Uterus (tissue), 4 donors: ENCODE measurements around the gene TUBB3. TPM values are rescaled to one million over a fixed set of nuclear protein-coding genes. Genes with fewer than 3 reads are reported as not detected.
"Not testable (repeated sequence)": the region's sequence is repeated elsewhere in the genome, so short reads cannot be mapped to it uniquely, and the experiment has no call there.

Experiments
- DNase-seq, 2 donors: peaks; one replicate each; pipeline ENCODE4 v3.0.0-alpha.2; 2019 to 2020
- H3K27ac ChIP-seq, 2 donors: fragments of 200-600 bp; sonication (generic); 1 replicate in 1 of 2; 2 replicates in 1 of 2; pipeline ENCODE4 v1.5.1; 2016 to 2018
- H3K27me3 ChIP-seq, 2 donors: fragments of 200-600 bp; sonication (generic); one replicate each; pipeline ENCODE4 v1.5.1; 2018 to 2019; ENCODE audit warnings: control low read depth in 1 of 2
- H3K36me3 ChIP-seq, 2 donors: fragments of 200-600 bp; sonication (generic); one replicate each; pipeline ENCODE4 v1.5.1; 2019; ENCODE audit warnings: control low read depth in 1 of 2
- H3K4me1 ChIP-seq, 2 donors: fragments of 200-600 bp; sonication (generic); one replicate each; pipeline ENCODE4 v1.5.1; 2018 to 2019; ENCODE audit warnings: control low read depth in 1 of 2
- H3K4me3 ChIP-seq, 2 donors: fragments of 200-600 bp; sonication (generic); 1 replicate in 1 of 2; 2 replicates in 1 of 2; pipeline ENCODE4 v1.5.1; 2018 to 2019; ENCODE audit warnings: mild to moderate bottlenecking in 1 of 2
- H3K9me3 ChIP-seq, 2 donors: fragments of 200-600 bp; sonication (generic); one replicate each; pipeline ENCODE4 v1.5.1; 2019; ENCODE audit warnings: control low read depth in 1 of 2
- CTCF ChIP-seq, 4 experiments: fragments of 200-600 bp in 2 of 4; fragments of 450-650 bp in 2 of 4; sonication (generic) in 2 of 4; IDR thresholded peaks; one replicate each; pipeline ENCODE4 v1.5.1; 2016 to 2019; ENCODE audit warnings: antibody characterized with exemption in 4 of 4, mild to moderate bottlenecking in 2 of 4, moderate library complexity in 1 of 4
- POLR2A ChIP-seq, 2 donors: fragments of 450-650 bp; IDR thresholded peaks; one replicate each; pipeline ENCODE4 v1.6.1; 2016; ENCODE audit warnings: antibody characterized with exemption in 2 of 2, mild to moderate bottlenecking in 1 of 2, moderate library complexity in 1 of 2
- intact Hi-C: fragments of 100-400 bp; cut with DNase I; formaldehyde crosslinking; loops from one replicate; pipeline ENCODE4 v1.15.1; 2023; ENCODE audit warnings: low total_unique reads
- total RNA-seq, 4 donors: library from RNA; depleted of rRNA in 3 of 4; stranded (reverse); fragments of >200 nt in 3 of 4; gene quantifications; one replicate each; pipeline versions ENCODE4 v1.1.0 to v1.2.4, GENCODE V29; 2014 to 2023
- donor health status: DM: yes; HTN: yes; CAD: no.

Gene TUBB3
- total RNA-seq, 4 donors from 2014 or later: 0.88 to 28.6 TPM; not detected in 2

GRCh38 chr16:89911375-89911774, 11.8 kb upstream of the TUBB3 start:
- TF ChIP-seq POLR2A (IDR thresholded peaks at IDR 0.05) (no peak), CTCF (IDR thresholded peaks at IDR 0.05) (no peak)
- H3K4me3 ChIP-seq: no peak overlapping the region
- H3K27me3 ChIP-seq: no peaks in the 10 kb centered on the region
- H3K4me1 ChIP-seq: no peaks in the 10 kb centered on the region
- no peaks in the 10 kb centered on the region for H3K36me3 ChIP-seq
- no peaks in the 10 kb centered on the region for H3K9me3 ChIP-seq
- no peak overlapping the region for H3K27ac ChIP-seq
- DNase-seq: no peak
- intact Hi-C loops: no loop called here

GRCh38 chr16:89912143-89912542, 11.0 kb upstream of the TUBB3 start:
- TF ChIP-seq POLR2A (IDR thresholded peaks at IDR 0.05): no peak
- TF ChIP-seq CTCF (IDR thresholded peaks at IDR 0.05): no peak
- H3K4me1 ChIP-seq: no peaks in the 10 kb centered on the region
- no peak for DNase-seq
- H3K27me3 ChIP-seq: no peaks in the 10 kb centered on the region
- intact Hi-C loops: no loop called here
- H3K36me3 ChIP-seq: no peaks in the 10 kb centered on the region
- H3K4me3 ChIP-seq: no peak overlapping the region
- H3K9me3 ChIP-seq: no peaks in the 10 kb centered on the region
- no peak overlapping the region for H3K27ac ChIP-seq

- Histone ChIP-seq H3K4me3 (no peak overlapping the region), H3K27me3 (no peaks in the 10 kb centered on the region), H3K36me3 (no peaks in the 10 kb centered on the region), H3K27ac (no peak overlapping the region), H3K4me1 (no peaks in the 10 kb centered on the region), H3K9me3 (no peaks in the 10 kb centered on the region)
- no peak for TF ChIP-seq CTCF (IDR thresholded peaks at IDR 0.05)
- no peak for TF ChIP-seq POLR2A (IDR thresholded peaks at IDR 0.05)
- DNase-seq: no peak
- intact Hi-C loops: no loop called here
Measured at GRCh38 chr16:89912627-89913026, 10.5 kb upstream of the TUBB3 start.

GRCh38 chr16:89913408-89914387, 9.4 kb upstream of the TUBB3 start:
- intact Hi-C loops: no loop called here
- H3K9me3 ChIP-seq: no peaks in the 10 kb centered on the region
- no peak overlapping the region for H3K4me3 ChIP-seq
- H3K36me3 ChIP-seq: no peaks in the 10 kb centered on the region
- no peak overlapping the region for H3K27ac ChIP-seq
- DNase-seq: no peak
- TF ChIP-seq CTCF (IDR thresholded peaks at IDR 0.05) (no peak), POLR2A (IDR thresholded peaks at IDR 0.05) (no peak)
- H3K27me3 ChIP-seq: no peaks in the 10 kb centered on the region
- H3K4me1 ChIP-seq: peaks cover 3 to 9% of the 10 kb centered on the region in 2 donors

GRCh38 chr16:89914642-89915285, 8.4 kb upstream of the TUBB3 start:
- H3K27ac ChIP-seq, H3K9me3 ChIP-seq, H3K4me3 ChIP-seq, H3K36me3 ChIP-seq, DNase-seq, intact Hi-C loops, H3K27me3 ChIP-seq: not testable (repeated sequence)
- H3K4me1 ChIP-seq: peaks cover 3 to 12% of the 10 kb centered on the region in 2 donors
